HG02759 (cell line): ENCODE data around the gene EFCC1.
A peak's percentile ranks its signal among the peaks of the same experiment; 100 is the strongest.

Experiments used
- ATAC-seq: cut with Tn5 transposase; IDR thresholded peaks from one replicate; pipeline ENCODE4 v1.9.1; 2021; ENCODE audit warnings: mild to moderate bottlenecking, moderate library complexity; ENCODE audit not compliant: unreplicated experiment

The EFCC1 gene

DNA sequence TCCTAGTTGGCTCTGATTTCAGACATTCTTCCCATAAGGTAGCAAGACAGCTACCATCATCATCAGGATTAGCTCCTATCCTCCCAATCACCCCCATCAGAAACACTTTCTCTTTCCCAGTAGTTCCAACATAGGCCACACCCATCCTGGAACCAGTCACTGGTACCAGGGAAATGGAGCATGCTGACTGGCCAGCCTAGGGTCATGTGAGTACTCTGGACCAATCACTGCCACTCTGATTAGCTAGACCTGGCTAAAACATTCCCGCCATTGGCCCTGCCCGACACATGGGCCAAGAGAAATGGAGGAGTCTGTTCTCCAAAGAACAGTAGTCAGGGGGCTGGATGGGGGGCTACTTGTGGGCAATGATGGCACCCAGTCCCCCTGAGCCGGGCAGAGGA, 12.4 kb downstream of the EFCC1 start:
- ATAC-seq: no peak

GRCh38 chr3:129014148-129014547, 13.0 kb downstream of the EFCC1 start:
- ATAC-seq: no peak

- no peak for ATAC-seq
Observed at GRCh38 chr3:129014793-129015345, 13.8 kb downstream of the EFCC1 start.

DNA sequence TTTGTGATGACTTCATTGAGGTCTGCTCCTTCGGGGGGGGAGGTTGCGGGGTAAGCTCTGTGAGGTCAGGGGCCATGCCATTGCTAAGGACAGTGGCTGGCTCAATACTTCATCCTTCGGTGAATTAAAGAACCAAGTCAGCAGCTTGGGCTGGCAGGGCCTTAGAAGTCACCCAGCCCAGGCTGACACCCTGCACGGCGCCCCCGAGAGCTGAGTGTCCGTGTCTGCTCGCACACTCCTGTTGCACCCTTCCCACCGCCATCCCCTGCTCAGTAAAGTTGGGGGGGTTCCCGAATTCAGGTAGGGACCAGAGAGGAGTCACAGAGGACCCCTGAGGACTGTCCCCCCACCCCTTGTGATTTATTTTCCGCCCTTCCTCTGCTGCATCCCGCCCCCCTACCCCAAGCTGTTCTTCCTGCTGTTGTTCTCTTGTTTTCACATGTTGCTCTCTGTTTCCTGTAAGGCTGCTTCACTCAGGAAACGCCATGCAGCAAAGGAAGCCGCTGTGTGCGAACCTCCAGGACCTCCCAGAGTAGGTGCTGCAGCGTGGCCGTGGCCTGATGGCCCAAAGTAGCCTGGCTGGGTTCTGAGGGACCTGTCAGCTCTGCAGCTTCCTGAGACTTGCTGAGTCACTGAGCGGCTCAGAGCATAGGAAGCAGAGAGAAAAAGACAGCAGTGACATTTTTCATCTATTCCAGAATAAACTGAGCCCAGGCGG, 14.4 kb downstream of the EFCC1 start:
- no peak for ATAC-seq

DNA sequence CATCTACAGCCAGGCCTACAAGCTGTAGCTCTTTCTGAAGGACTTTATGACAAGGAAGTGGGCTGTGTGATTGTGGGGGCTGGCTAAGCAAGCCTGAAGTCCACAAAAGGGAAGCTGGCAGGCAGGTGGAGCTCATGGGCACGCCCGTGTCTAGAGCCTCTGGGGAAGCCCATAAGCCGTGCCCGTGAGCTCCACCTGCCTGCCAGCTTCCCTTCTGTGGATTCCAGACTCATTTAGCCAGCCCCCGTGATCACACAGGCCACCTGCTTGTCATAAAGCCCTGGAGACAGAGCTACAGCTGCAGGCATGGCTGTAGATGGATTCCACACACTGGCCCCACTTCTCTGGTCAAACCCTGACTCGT, 15.2 kb downstream of the EFCC1 start:
- peak; percentile 53 for ATAC-seq

DNA sequence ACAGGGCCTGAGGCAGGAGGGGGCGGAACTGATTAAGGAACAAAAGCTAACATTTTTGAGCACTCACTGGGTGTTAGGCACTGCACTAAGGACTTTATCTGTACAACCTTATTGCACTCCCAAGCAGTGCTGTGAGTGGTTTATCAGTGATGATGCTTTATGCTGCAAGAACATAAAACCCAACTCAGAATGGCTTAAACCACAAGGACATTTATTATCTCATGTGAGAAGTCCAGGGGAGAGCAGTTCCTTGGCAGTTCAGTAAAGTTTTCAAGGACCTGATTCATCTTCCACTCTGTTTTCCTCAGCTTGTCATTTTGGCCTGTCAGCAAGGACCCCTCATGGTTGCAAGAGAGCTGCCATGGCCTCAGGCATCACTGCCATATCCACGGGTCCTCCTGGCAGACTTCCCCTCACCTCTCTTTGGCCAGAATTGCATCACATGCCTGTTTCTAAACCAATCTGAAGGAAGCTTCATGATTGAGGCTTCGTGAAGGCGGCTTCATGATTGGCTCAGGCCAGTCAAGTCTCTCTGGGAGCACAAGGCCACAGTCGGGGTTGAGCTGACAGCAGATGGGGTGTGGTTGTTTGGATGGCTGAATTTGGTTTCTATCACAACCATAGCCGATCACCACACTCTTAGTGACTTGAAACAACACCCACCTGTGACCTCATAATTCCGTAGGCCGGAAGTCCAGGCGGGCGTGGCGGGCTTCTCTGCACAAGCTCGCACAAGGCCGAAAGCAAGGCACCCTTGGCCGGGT, 15.8 kb downstream of the EFCC1 start:
- ATAC-seq: peak; percentile 68

DNA sequence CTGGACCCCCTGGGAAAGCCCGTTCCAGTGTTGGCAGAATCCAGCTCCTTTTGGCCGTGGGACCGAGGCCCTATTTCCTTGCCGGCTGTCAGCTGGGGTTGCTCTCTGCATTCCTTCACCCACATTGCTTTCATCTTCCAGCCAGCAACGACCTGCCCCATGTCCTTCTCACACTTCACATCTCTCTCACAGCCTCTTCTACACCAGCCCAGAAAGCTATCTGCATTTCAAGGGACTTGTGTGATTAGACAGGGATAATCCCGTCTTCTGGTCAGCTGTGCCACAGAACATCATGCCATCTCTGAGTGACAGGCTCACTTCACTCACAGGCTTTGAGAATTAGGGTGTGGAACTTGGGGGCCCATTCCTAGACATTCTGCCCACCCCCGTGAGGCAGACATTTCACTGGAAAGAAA, 16.4 kb downstream of the EFCC1 start:
- no peak for ATAC-seq

DNA sequence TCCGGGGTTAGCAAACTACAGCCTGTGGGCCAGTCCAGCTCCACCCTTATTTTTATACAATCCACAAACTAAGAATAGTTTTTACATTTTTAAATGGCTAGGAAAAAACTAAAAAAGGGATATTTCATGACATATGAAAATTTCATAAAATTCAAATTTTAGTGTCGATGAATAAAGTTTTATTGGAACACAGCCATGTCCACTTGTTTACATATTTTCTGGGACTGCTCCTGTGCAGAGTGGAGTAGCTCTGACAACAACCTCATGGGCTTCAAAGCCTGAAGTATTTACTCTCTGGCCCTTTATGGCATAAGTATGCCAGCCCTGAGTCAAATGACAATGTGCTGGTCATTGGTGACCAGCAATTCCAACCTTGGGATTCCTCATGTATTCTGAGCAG, 17.2 kb downstream of the EFCC1 start:
- no peak for ATAC-seq

DNA sequence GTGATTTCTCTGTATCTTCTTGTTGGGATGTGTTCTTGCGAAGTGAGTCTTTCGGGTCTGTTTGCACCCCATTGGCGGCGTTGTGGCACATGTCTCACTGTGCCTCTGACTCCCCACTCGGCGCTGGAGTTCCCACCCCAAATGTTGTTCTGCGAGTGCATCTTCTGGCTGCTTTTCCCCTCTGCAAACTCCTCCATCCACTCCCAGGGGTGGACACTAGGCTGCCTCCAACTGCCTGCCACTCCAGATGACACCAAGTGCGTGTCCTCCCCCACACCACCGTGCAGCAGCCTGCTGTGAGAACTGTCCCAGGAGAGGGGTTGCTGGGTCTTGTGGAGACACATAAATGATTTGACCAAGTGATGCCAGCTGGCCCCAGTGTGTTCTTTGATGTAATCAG, 17.6 kb downstream of the EFCC1 start:
- ATAC-seq: no peak

- ATAC-seq: no peak
Observed at GRCh38 chr3:129019266-129019665, 18.2 kb downstream of the EFCC1 start.

GRCh38 chr3:129020691-129021090, 19.6 kb downstream of the EFCC1 start:
- no peak for ATAC-seq

- no peak for ATAC-seq
Observed at GRCh38 chr3:129021140-129021551, 20.0 kb downstream of the EFCC1 start.

DNA sequence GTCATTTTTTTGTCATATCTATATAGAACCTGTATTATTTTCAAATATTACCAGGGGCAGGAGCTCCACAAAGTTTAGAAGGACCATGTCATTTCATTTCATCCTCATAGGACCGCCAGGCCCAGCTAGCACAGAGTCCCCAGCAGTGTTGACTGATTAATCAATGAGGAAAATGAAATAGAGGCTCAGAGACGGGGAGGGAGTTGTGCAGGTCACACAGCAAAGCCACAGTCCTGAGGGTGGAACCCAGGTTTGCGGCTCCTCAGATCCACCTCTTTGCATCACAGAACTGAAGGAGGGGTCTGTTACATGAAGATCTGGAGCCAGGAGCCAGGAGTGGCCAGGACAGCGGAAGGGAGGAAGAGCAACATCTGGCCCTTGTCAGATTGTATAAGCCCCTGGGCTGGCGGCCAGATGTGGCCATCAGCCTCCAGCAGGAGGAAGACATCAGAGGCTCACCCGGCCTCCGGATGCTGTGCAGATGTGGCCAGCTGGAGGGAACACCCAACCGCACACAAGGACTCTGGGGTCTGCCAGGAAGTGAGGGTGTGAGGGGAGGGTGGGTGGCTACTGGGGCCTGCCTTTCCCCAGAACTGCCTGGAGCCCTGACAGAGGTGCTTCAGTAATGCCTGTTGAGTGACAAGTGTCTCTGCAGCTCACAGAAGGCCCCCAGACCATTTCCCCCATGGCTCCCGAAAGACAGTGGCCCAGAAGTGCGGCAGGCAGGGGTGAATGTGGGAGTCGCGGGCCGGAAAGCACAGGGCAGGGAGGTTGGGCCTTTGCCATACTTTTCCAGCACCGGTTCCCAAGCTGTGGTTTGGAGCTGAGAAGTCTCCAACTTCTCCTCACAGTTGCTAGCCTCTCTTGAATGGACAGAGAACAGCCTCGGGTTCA, 21.3 kb downstream of the EFCC1 start:
- ATAC-seq: no peak

DNA sequence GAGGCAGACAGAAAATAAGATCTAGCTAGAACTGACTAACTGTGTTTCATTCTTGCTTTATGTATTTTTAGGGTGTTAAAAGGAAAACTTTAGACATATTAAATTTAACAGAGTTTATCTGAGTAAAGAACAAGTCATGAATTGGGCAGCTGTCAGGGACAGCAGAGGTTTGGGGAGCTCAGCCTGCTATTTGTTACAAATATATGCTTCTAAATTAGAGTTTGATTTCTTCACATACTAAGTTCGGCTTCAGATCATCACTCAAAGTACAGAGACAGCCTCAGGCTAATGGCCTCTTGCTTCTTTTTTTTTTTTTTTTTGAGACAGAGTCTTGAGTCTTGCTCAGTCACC, 21.9 kb downstream of the EFCC1 start:
- no peak for ATAC-seq

DNA sequence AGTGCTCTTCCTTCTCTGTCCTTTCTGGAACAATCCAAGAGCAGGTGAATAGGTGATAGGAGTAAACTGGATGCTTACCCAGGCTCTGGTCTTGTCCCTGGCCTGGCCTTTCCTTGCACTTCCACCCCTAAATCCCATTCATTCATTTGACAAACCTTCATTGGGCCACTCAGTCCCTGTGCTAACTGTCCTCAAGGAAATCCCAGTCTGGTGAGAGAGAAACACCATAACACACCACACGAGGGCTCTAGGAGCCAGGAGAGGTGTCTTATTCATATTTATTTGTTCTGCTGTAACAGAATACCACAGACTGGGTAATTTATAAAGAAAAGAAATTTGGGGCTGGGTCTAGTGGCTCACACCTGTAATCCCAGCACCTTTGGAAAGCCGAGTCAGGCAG, 22.8 kb downstream of the EFCC1 start:
- no peak for ATAC-seq

GRCh38 chr3:129025108-129025507, 24.0 kb downstream of the EFCC1 start:
- no peak for ATAC-seq

- no peak for ATAC-seq
Observed at GRCh38 chr3:129025691-129026435, 24.8 kb downstream of the EFCC1 start.

- ATAC-seq: peak; percentile 100
Observed at GRCh38 chr3:129026728-129027543, 25.8 kb downstream of the EFCC1 start.

DNA sequence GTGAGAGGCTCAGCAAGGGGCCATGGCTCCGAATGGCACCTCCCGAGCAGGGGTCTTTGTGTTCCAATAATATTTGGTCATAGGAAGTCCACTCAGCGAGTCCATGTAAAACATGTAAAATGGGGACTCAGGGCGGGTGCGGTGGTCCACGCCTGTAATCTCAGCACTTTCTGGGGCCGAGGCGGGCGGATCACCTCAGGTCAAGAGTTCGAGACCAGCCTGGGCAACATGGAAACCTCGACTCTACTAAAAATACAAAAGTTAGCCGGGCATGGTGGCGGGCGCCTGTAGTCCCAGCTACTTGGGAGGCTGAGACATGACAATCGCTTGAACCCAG, 26.4 kb downstream of the EFCC1 start:
- no peak for ATAC-seq

GRCh38 chr3:129028866-129029265, 27.8 kb downstream of the EFCC1 start:
- no peak for ATAC-seq
